ENCODE measurements around the gene POLR2B. TPM values are rescaled to one million over a fixed set of nuclear protein-coding genes. Genes with fewer than 3 reads are reported as not detected.

POLR2B gene
- total RNA-seq, 1 experiment from 2014 or later = 108 TPM

DNA sequence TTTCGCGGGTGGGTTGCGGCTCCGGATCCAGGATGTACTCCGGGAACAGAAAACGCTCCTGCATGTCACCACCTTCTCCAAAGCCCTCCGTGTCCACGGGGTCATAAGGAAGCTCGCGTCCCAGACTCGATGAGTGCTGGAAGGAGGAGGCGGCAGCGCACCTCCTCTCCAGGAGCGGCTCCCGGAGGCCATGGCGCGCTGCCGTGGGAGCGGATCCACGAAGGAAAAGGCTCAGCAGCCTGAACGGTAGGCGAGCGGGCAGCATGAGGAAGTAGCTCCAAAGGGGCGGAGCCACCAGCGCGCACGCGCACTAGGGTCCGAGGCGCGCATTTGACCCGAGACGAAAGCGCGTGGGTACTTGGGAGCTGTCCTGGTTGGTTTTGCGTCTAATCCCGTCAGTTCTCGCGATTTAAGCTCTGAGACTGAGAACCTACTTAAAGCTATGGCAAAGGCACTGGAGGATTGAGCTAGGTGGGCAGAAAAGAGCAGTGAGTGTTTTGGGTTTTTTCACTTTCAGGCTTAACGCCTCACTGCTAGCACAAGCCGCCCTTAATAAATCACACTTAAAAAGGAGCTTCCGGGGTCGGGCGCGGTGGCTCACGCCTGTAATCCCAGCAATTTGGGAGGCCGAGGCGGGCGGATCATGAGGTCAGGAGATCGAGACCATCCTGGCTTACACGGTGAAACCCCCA lies 1.2 kb upstream of the POLR2B start, which contains the start of gene NOA1:
Gene NOA1, minus strand, starts transcription at position 286 of the 692 bp plus-strand sequence. Its CDS starts 21 bp downstream, at position 265.
- peaks cover 17 to 19% of the 10 kb centered on the region in 2 experiments for H3K4me1 Mint-ChIP-seq

More for the DNA sequence above, 1.2 kb upstream of the POLR2B start, which contains the start of gene NOA1:
- Mint-ChIP-seq H3K36me3 (ENCODE audit: insufficient read depth in 1 of 3, low read depth in 3 of 3) (peaks cover 18 to 30% (median 24%) of the 10 kb centered on the region in 3 experiments), H3K27me3 (ENCODE audit: low read depth) (no peaks in the 10 kb centered on the region), H3K9me3 (no peaks in the 10 kb centered on the region; a peak in 3 of 5 replicates), H3K4me3 (peak within 1 kb of the TSS; percentile 100), H3K27ac (peak within 1 kb of the TSS; percentile 96 to 99 (median 99))
- no peak within 1 kb of the TSS for H4K8ac ChIP-seq (replicated peaks; ENCODE audit: insufficient read length, low read depth, low read length)
- no peak within 1 kb of the TSS for H4K91ac ChIP-seq (ENCODE audit: insufficient read length, low read depth, low read length)
- H3K56ac ChIP-seq (ENCODE audit: insufficient read length, low read depth, low read length) = no peak within 1 kb of the TSS
- H3K27ac ChIP-seq (ENCODE audit: insufficient read length, low read depth, low read length) = no peak within 1 kb of the TSS
- H3K4ac ChIP-seq (ENCODE audit: low read depth, low read length) = no peak within 1 kb of the TSS
- H2BK120ac ChIP-seq (ENCODE audit: low read depth, low read length, poor library complexity, severe bottlenecking) = no peak within 1 kb of the TSS
- H2AK5ac ChIP-seq (ENCODE audit: insufficient read length, low read length) = no peak within 1 kb of the TSS
- H3K4me1 ChIP-seq (ENCODE audit: insufficient read depth, low read length) = no peaks in the 10 kb centered on the region; the same call in 1 of the 2 replicates
- H4K20me1 ChIP-seq (ENCODE audit: control insufficient read depth, insufficient read depth, insufficient read length) = no peaks in the 10 kb centered on the region
- H2BK20ac ChIP-seq (ENCODE audit: low read depth, low read length, poor library complexity, severe bottlenecking) = no peak within 1 kb of the TSS
- H3K79me2 ChIP-seq (ENCODE audit: insufficient read depth, low read length) = peaks cover 40% of the 10 kb centered on the region; the same call in 1 of the 2 replicates
- H2BK5ac ChIP-seq (ENCODE audit: insufficient read length, low read length) = no peak within 1 kb of the TSS
- no peak within 1 kb of the TSS for H2BK12ac ChIP-seq (ENCODE audit: insufficient read length, low read depth, low read length)
- H3K9ac ChIP-seq (ENCODE audit: extremely low read depth, insufficient read length, low read length) = peak within 1 kb of the TSS; percentile 78
- H3K27me3 ChIP-seq (ENCODE audit: insufficient read depth, low read length) = no peaks in the 10 kb centered on the region
- TF ChIP-seq, protein P1, sequence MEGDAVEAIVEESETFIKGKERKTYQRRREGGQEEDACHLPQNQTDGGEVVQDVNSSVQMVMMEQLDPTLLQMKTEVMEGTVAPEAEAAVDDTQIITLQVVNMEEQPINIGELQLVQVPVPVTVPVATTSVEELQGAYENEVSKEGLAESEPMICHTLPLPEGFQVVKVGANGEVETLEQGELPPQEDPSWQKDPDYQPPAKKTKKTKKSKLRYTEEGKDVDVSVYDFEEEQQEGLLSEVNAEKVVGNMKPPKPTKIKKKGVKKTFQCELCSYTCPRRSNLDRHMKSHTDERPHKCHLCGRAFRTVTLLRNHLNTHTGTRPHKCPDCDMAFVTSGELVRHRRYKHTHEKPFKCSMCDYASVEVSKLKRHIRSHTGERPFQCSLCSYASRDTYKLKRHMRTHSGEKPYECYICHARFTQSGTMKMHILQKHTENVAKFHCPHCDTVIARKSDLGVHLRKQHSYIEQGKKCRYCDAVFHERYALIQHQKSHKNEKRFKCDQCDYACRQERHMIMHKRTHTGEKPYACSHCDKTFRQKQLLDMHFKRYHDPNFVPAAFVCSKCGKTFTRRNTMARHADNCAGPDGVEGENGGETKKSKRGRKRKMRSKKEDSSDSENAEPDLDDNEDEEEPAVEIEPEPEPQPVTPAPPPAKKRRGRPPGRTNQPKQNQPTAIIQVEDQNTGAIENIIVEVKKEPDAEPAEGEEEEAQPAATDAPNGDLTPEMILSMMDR (conservative IDR thresholded peaks at IDR 0.05) = no peak
- DNase-seq = peak; percentile 98
- H3K9me3 ChIP-seq (ENCODE audit: control insufficient read depth, low read depth, low read length) = no peaks in the 10 kb centered on the region
- no peak within 1 kb of the TSS for H4K5ac ChIP-seq (ENCODE audit: insufficient read length, low read depth, low read length)
- peak within 1 kb of the TSS; percentile 92 for H3K4me2 ChIP-seq (ENCODE audit: insufficient read depth, insufficient read length, low read length)
- no peak within 1 kb of the TSS for H3T11ph ChIP-seq (ENCODE audit: low read length)
- peak within 1 kb of the TSS; percentile 26; the same call in 1 of the 2 replicates for H3K14ac ChIP-seq (ENCODE audit: insufficient read depth, low read length)
- H3K79me1 ChIP-seq (ENCODE audit: insufficient read depth, low read depth, low read length, poor library complexity, severe bottlenecking) = no peaks in the 10 kb centered on the region
- no peak within 1 kb of the TSS for H3K23ac ChIP-seq (ENCODE audit: insufficient read length, low read depth, low read length)
- H2BK15ac ChIP-seq (ENCODE audit: low read depth, low read length) = no peak within 1 kb of the TSS
- no CpG with 5 or more reads among the region's 51 CpGs for WGBS (ENCODE audit: extremely low coverage, insufficient read length, low lambda C conversion rate)
- no peak within 1 kb of the TSS for H2AFZ ChIP-seq (ENCODE audit: low read length)
- H3K18ac ChIP-seq (ENCODE audit: insufficient read length, low read depth, low read length) = no peak within 1 kb of the TSS
- H3K23me2 ChIP-seq (ENCODE audit: insufficient read length, low read depth, low read length, poor library complexity, severe bottlenecking) = peaks cover 11% of the 10 kb centered on the region

All from H9 (cell line).